Neural cell (in vitro differentiated cells): ENCODE measurements around the gene MSLN.

ENCODE experiments used
- CTCF ChIP-seq: fragments of 450-650 bp; IDR thresholded peaks from 2 replicates; pipeline ENCODE4 v1.5.1; 2014; ENCODE audit warnings: antibody characterized with exemption, mild to moderate bottlenecking, moderate library complexity; ENCODE audit not compliant: poor library complexity, severe bottlenecking
- EZH2 ChIP-seq: fragments of 200-600, 300-800 bp; shearing (Covaris generic), sonication (generic); IDR thresholded peaks from 2 replicates; pipeline ENCODE4 v1.6.1; 2014; ENCODE audit warnings: antibody characterized with exemption, low read length, borderline replicate concordance, mild to moderate bottlenecking; ENCODE audit not compliant: insufficient read depth, poor library complexity, severe bottlenecking
- REST ChIP-seq: IDR thresholded peaks from 2 replicates; pipeline ENCODE4 v1.6.1; 2012; ENCODE audit warnings: borderline replicate concordance
- SMC3 ChIP-seq: fragments of 450-650 bp; conservative IDR thresholded peaks from 2 replicates; pipeline ENCODE4 v1.6.1; 2014; ENCODE audit warnings: antibody characterized with exemption, mild to moderate bottlenecking, moderate library complexity; ENCODE audit not compliant: poor library complexity

GRCh38 chr16:774086-775001 is 13.8 kb downstream of the MSLN start:
- TF ChIP-seq CTCF = no peak
- TF ChIP-seq SMC3 = no peak
- TF ChIP-seq EZH2 = no peak
- TF ChIP-seq REST = no peak
